Neuronal stem cell (in vitro differentiated cells): ENCODE results near the gene C2.

Source experiments
- DNase-seq: peaks from one replicate; pipeline ENCODE4 v3.0.0-alpha.2; 2013; ENCODE audit warnings: low spot score
- H2AFZ ChIP-seq: one replicate; pipeline ENCODE4 v1.6.1; 2013; ENCODE audit warnings: mild to moderate bottlenecking, low read length, inconsistent platforms
- H2AK5ac ChIP-seq: 2 replicates; pipeline ENCODE4 v1.6.1; 2013; ENCODE audit warnings: low read depth, mild to moderate bottlenecking, inconsistent platforms, low read length, moderate library complexity, mixed read lengths
- H2BK120ac ChIP-seq: 2 replicates; pipeline ENCODE4 v1.6.1; 2013; ENCODE audit warnings: low read depth, mild to moderate bottlenecking, inconsistent platforms, low read length, moderate library complexity, mixed read lengths
- H2BK12ac ChIP-seq: one replicate; pipeline ENCODE4 v1.6.1; 2013; ENCODE audit warnings: low read length, inconsistent platforms
- H2BK15ac ChIP-seq: 2 replicates; pipeline ENCODE4 v1.6.1; 2013; ENCODE audit warnings: mild to moderate bottlenecking, low read length, inconsistent platforms, mixed read lengths
- H2BK5ac ChIP-seq: one replicate; pipeline ENCODE4 v1.6.1; 2013; ENCODE audit warnings: inconsistent platforms, mild to moderate bottlenecking, low read length, moderate library complexity
- H3K14ac ChIP-seq: one replicate; pipeline ENCODE4 v1.6.1; 2013; ENCODE audit warnings: low read length, inconsistent platforms
- H3K18ac ChIP-seq: 2 replicates; pipeline ENCODE4 v1.6.1; 2013; ENCODE audit warnings: low read length, inconsistent platforms
- H3K23ac ChIP-seq: 2 replicates; pipeline ENCODE4 v1.6.1; 2013; ENCODE audit warnings: low read depth, mild to moderate bottlenecking, mixed read lengths, low read length, inconsistent platforms; ENCODE audit not compliant: poor library complexity
- H3K27ac ChIP-seq: replicated peaks from 3 replicates; pipeline ENCODE4 v1.5.1; 2013; ENCODE audit warnings: low read length, inconsistent platforms
- H3K27me3 ChIP-seq, 3 experiments: 2 replicates each; pipeline ENCODE4 v1.6.1; 2013; ENCODE audit warnings: low read length in 3 of 3, mild to moderate bottlenecking in 2 of 3, inconsistent platforms in 1 of 3, low read depth in 1 of 3, mixed read lengths in 1 of 3, moderate library complexity in 1 of 3; ENCODE audit not compliant: control insufficient read depth in 3 of 3, insufficient read depth in 3 of 3
- H3K36me3 ChIP-seq, 2 donors: replicated peaks in 1 of 2; 2 replicates each; pipeline ENCODE4 v1.6.1; 2013; ENCODE audit warnings: low read length in 2 of 2; ENCODE audit not compliant: control insufficient read depth in 2 of 2, insufficient read depth in 2 of 2
- H3K4ac ChIP-seq: 2 replicates; pipeline ENCODE4 v1.6.1; 2013; ENCODE audit warnings: inconsistent platforms, mild to moderate bottlenecking, low read length, moderate library complexity
- H3K4me1 ChIP-seq, 2 donors: 1 replicate in 1 of 2; 2 replicates in 1 of 2; pipeline ENCODE4 v1.6.1; 2013; ENCODE audit warnings: low read length in 2 of 2, low read depth in 1 of 2; ENCODE audit not compliant: control insufficient read depth in 2 of 2, insufficient read depth in 1 of 2
- H3K4me2 ChIP-seq: one replicate; pipeline ENCODE4 v1.6.1; 2013; ENCODE audit warnings: mild to moderate bottlenecking, low read length, inconsistent platforms; ENCODE audit not compliant: insufficient read depth, poor library complexity, severe bottlenecking
- H3K4me3 ChIP-seq, 2 donors: 2 replicates each; pipeline ENCODE4 v1.5.1; 2013; ENCODE audit warnings: low read length in 2 of 2, mild to moderate bottlenecking in 2 of 2, inconsistent platforms in 1 of 2, moderate library complexity in 1 of 2
- H3K79me1 ChIP-seq: one replicate; pipeline ENCODE4 v1.6.1; 2013; ENCODE audit warnings: low read depth, mild to moderate bottlenecking, inconsistent platforms, low read length, moderate library complexity
- H3K9ac ChIP-seq: one replicate; pipeline ENCODE4 v1.6.1; 2013; ENCODE audit warnings: mild to moderate bottlenecking, low read depth, low read length, inconsistent platforms; ENCODE audit not compliant: poor library complexity
- H3K9me3 ChIP-seq, 2 donors: replicated peaks in 1 of 2; 2 replicates each; pipeline versions ENCODE3 to v1.6.1; 2013; ENCODE audit warnings: low read length in 2 of 2, mild to moderate bottlenecking in 2 of 2, inconsistent platforms in 1 of 2, low read depth in 1 of 2, mixed read lengths in 1 of 2, moderate library complexity in 1 of 2; ENCODE audit not compliant: control insufficient read depth in 2 of 2, insufficient read depth in 1 of 2
- H4K8ac ChIP-seq: one replicate; pipeline ENCODE4 v1.6.1; 2013; ENCODE audit warnings: low read depth, mild to moderate bottlenecking, inconsistent platforms, low read length, moderate library complexity
- H4K91ac ChIP-seq: one replicate; pipeline ENCODE4 v1.6.1; 2013; ENCODE audit warnings: low read length, low read depth, mild to moderate bottlenecking, inconsistent platforms; ENCODE audit not compliant: poor library complexity
- WGBS, 2 donors: extraction: QIAGEN DNeasy Blood & Tissue Kit; methylation state at CpG; one replicate each; pipeline ENCODE4 v1.1.7; 2013; ENCODE audit warnings: missing lambda C conversion rate in 2 of 2, mixed read lengths in 1 of 2; ENCODE audit not compliant: insufficient read length in 2 of 2, insufficient replicate concordance in 1 of 2; ENCODE audit errors: extremely low coverage in 2 of 2; 5-methylcytosine and 5-hydroxymethylcytosine counted together

Gene C2

GRCh38 chr6:31896856-31897611 lies 30.5 kb upstream of the C2 start:
- Histone ChIP-seq H3K79me1 (peaks cover 23% of the 10 kb centered on the region), H2BK12ac (no peak overlapping the region), H3K18ac (peak overlapping the region; percentile 99), H3K27ac (peak overlapping the region; percentile 62), H2AFZ (peak overlapping the region; percentile 88), H2AK5ac (peak overlapping the region; percentile 81), H4K91ac (no peak overlapping the region), H2BK15ac (no peak overlapping the region), H3K9me3 (no peaks in the 10 kb centered on the region), H2BK5ac (peak overlapping the region; percentile 87), H3K9ac (peak overlapping the region; percentile 98), H3K14ac (peak overlapping the region; percentile 71), H3K4me2 (peak overlapping the region; percentile 83), H2BK120ac (no peak overlapping the region), H3K36me3 (peaks cover 37 to 69% of the 10 kb centered on the region in 2 donors), H3K4me3 (peak overlapping the region; percentile 84 to 86), H4K8ac (peak overlapping the region; percentile 3), H3K27me3 (no peaks in the 10 kb centered on the region), H3K4ac (no peak overlapping the region), H3K23ac (peak overlapping the region; percentile 22), H3K4me1 (peaks cover 16 to 21% of the 10 kb centered on the region in 2 donors)
- DNase-seq, result peak; percentile 41
- no CpG with 5 or more reads among the region's 62 CpGs for WGBS, 2 donors

- peak within 1 kb of the TSS; percentile 87 for H2BK5ac ChIP-seq
- H3K14ac ChIP-seq, result peak within 1 kb of the TSS; percentile 71
- no peaks in the 10 kb centered on the region for H3K27me3 ChIP-seq
- H3K9ac ChIP-seq, result peak within 1 kb of the TSS; percentile 98
- no peak within 1 kb of the TSS for H3K4ac ChIP-seq
- H2BK15ac ChIP-seq, result no peak within 1 kb of the TSS
- H3K79me1 ChIP-seq, result peaks cover 21% of the 10 kb centered on the region
- no peak within 1 kb of the TSS for H2BK12ac ChIP-seq
- no CpG with 5 or more reads among the region's 49 CpGs for WGBS, 2 donors
- peak within 1 kb of the TSS; percentile 50 for H3K23ac ChIP-seq
- no peaks in the 10 kb centered on the region for H3K9me3 ChIP-seq
- H4K91ac ChIP-seq, result no peak within 1 kb of the TSS
- DNase-seq, result peak; percentile 85
- H3K36me3 ChIP-seq, result peaks cover 29 to 61% of the 10 kb centered on the region in 2 donors
- H3K27ac ChIP-seq, result peak within 1 kb of the TSS; percentile 62
- peak within 1 kb of the TSS; percentile 88 for H2AFZ ChIP-seq
- H4K8ac ChIP-seq, result peak within 1 kb of the TSS; percentile 3
- H2AK5ac ChIP-seq, result peak within 1 kb of the TSS; percentile 81
- H3K4me1 ChIP-seq, result peaks cover 18 to 25% of the 10 kb centered on the region in 2 donors
- no peak within 1 kb of the TSS for H2BK120ac ChIP-seq
- H3K4me3 ChIP-seq, result peak within 1 kb of the TSS; percentile 84 to 86
- peak within 1 kb of the TSS; percentile 89 for H3K4me2 ChIP-seq
- peak within 1 kb of the TSS; percentile 99 for H3K18ac ChIP-seq
These were observed 29.7 kb upstream of the C2 start, which contains the start of gene EHMT2 for GRCh38 chr6:31897612-31898382. Gene EHMT2, minus strand, starts transcription at chr6:31897698. Its CDS starts 21 bp downstream, at chr6:31897677.

GRCh38 chr6:31898383-31899011 lies 29.0 kb upstream of the C2 start:
- H4K91ac ChIP-seq, result no peak overlapping the region
- H3K14ac ChIP-seq, result no peak overlapping the region
- no peak overlapping the region for H2AK5ac ChIP-seq
- H3K4ac ChIP-seq, result no peak overlapping the region
- H3K27me3 ChIP-seq, result no peaks in the 10 kb centered on the region
- H3K79me1 ChIP-seq, result peaks cover 21% of the 10 kb centered on the region
- peak overlapping the region; percentile 84 to 86 for H3K4me3 ChIP-seq
- peaks cover 22 to 54% of the 10 kb centered on the region in 2 donors for H3K36me3 ChIP-seq
- peaks cover 20 to 25% of the 10 kb centered on the region in 2 donors for H3K4me1 ChIP-seq
- no peak overlapping the region for H3K27ac ChIP-seq
- no peak overlapping the region for H2BK120ac ChIP-seq
- no peak overlapping the region for H3K23ac ChIP-seq
- no peaks in the 10 kb centered on the region for H3K9me3 ChIP-seq
- peak; percentile 23 for DNase-seq
- H3K9ac ChIP-seq, result no peak overlapping the region
- H2BK12ac ChIP-seq, result no peak overlapping the region
- no peak overlapping the region for H2BK5ac ChIP-seq
- H4K8ac ChIP-seq, result no peak overlapping the region
- no peak overlapping the region for H2BK15ac ChIP-seq
- no CpG with 5 or more reads among the region's 8 CpGs for WGBS, 2 donors
- H3K18ac ChIP-seq, result no peak overlapping the region
- H3K4me2 ChIP-seq, result peak overlapping the region; percentile 89
- peak overlapping the region; percentile 88 for H2AFZ ChIP-seq
